OCI-LY1 (cell line): Measurements from ENCODE around the gene POLK.

ENCODE experiments used
- H2AFZ ChIP-seq: fragments of 200-600 bp; sonication (generic), shearing (Covaris generic); 2 replicates; pipeline ENCODE4 v1.6.0; 2014; ENCODE audit warnings: antibody characterized with exemption, mild to moderate bottlenecking, low read length
- H3F3A ChIP-seq: fragments of 200-600 bp; sonication (generic), shearing (Covaris generic); 2 replicates; pipeline ENCODE4 v1.6.0; 2014; ENCODE audit warnings: mild to moderate bottlenecking, antibody characterized with exemption, low read length, moderate library complexity; ENCODE audit not compliant: insufficient read depth
- H3K27ac ChIP-seq: fragments of 200-600 bp; sonication (generic); 2 replicates; pipeline ENCODE4 v1.5.1; 2014; ENCODE audit warnings: low read length, mixed run types, mild to moderate bottlenecking, low read depth; ENCODE audit not compliant: poor library complexity, severe bottlenecking
- H3K27me3 ChIP-seq: fragments of 200-600 bp; sonication (generic); 2 replicates; pipeline ENCODE4 v1.6.0; 2014; ENCODE audit warnings: antibody characterized with exemption, mild to moderate bottlenecking, low read length, moderate library complexity; ENCODE audit not compliant: insufficient read depth
- H3K36me3 ChIP-seq: fragments of 200-600 bp; sonication (generic); 2 replicates; pipeline ENCODE4 v1.6.1; 2014; ENCODE audit warnings: mild to moderate bottlenecking, antibody characterized with exemption, low read length, moderate library complexity, mixed read lengths; ENCODE audit not compliant: insufficient read depth
- H3K4me1 ChIP-seq: fragments of 200-600 bp; sonication (generic); 2 replicates; pipeline ENCODE4 v1.5.1; 2014; ENCODE audit warnings: mild to moderate bottlenecking, low read length, moderate library complexity; ENCODE audit not compliant: insufficient read depth, severe bottlenecking
- H3K4me2 ChIP-seq: fragments of 200-600 bp; sonication (generic), shearing (Covaris generic); 2 replicates; pipeline ENCODE4 v1.6.1; 2014; ENCODE audit warnings: low read length
- H3K4me3 ChIP-seq: fragments of 200-600 bp; sonication (generic); 2 replicates; pipeline ENCODE4 v1.5.1; 2014; ENCODE audit warnings: low read length, low read depth, mild to moderate bottlenecking, mixed read lengths; ENCODE audit not compliant: poor library complexity, severe bottlenecking
- H3K79me2 ChIP-seq: fragments of 200-600 bp; shearing (Covaris generic); 2 replicates; pipeline ENCODE4 v1.6.1; 2016; ENCODE audit warnings: mixed run types, low read length, mixed read lengths; ENCODE audit not compliant: insufficient read depth
- H3K9ac ChIP-seq: fragments of 200-600 bp; sonication (generic), shearing (Covaris generic); 2 replicates; pipeline ENCODE4 v1.6.1; 2014; ENCODE audit warnings: mild to moderate bottlenecking, low read length, mixed read lengths
- H3K9me2 ChIP-seq: fragments of 200-600 bp; sonication (generic), shearing (Covaris generic); 2 replicates; pipeline ENCODE4 v1.6.1; 2014; ENCODE audit warnings: low read depth, mild to moderate bottlenecking, low read length, mixed read lengths
- H3K9me3 ChIP-seq: fragments of 200-600 bp; shearing (Covaris generic); 2 replicates; pipeline ENCODE4 v1.6.1; 2014; ENCODE audit warnings: low read length, mixed read lengths
- H4K20me1 ChIP-seq: fragments of 200-600 bp; sonication (generic), shearing (Covaris generic); 2 replicates; pipeline ENCODE4 v1.6.0; 2016; ENCODE audit warnings: mild to moderate bottlenecking, low read length; ENCODE audit not compliant: insufficient read depth
- CTCF ChIP-seq: fragments of 200-600 bp; sonication (generic), shearing (Covaris generic); IDR thresholded peaks from 2 replicates; pipeline ENCODE4 v1.5.1; 2017; ENCODE audit warnings: mild to moderate bottlenecking, antibody characterized with exemption, low read length, moderate library complexity, mixed read lengths
- EZH2 ChIP-seq: fragments of 200-600 bp; sonication (generic), shearing (Covaris generic); IDR thresholded peaks from 2 replicates; pipeline ENCODE4 v1.8.0; 2017; ENCODE audit warnings: borderline replicate concordance, mixed run types, mild to moderate bottlenecking, antibody characterized with exemption, low read length, moderate library complexity, mixed read lengths

POLK gene

GRCh38 chr5:75522025-75522424 lies 10.3 kb downstream of the POLK start:
- Histone ChIP-seq H3K36me3 (peaks cover 8% of the 10 kb centered on the region), H3K4me1 (peaks cover 9% of the 10 kb centered on the region), H3K4me2 (no peak overlapping the region), H3K9me3 (peaks cover 13% of the 10 kb centered on the region), H2AFZ (no peak overlapping the region), H3K27me3 (no peaks in the 10 kb centered on the region), H3F3A (no peaks in the 10 kb centered on the region), H3K27ac (no peak overlapping the region), H3K9me2 (no peaks in the 10 kb centered on the region), H3K9ac (no peak overlapping the region), H3K4me3 (no peak overlapping the region), H4K20me1 (no peaks in the 10 kb centered on the region), H3K79me2 (peaks cover 36% of the 10 kb centered on the region)
- TF ChIP-seq CTCF (no peak), EZH2 (no peak)

- Histone ChIP-seq H4K20me1 (no peaks in the 10 kb centered on the region), H3F3A (no peaks in the 10 kb centered on the region), H3K9me2 (no peaks in the 10 kb centered on the region), H3K4me3 (no peak overlapping the region), H3K9me3 (peaks cover 13% of the 10 kb centered on the region), H3K4me1 (peaks cover 9% of the 10 kb centered on the region), H2AFZ (no peak overlapping the region), H3K27me3 (no peaks in the 10 kb centered on the region), H3K27ac (no peak overlapping the region), H3K79me2 (peaks cover 30% of the 10 kb centered on the region), H3K9ac (no peak overlapping the region), H3K4me2 (no peak overlapping the region), H3K36me3 (peaks cover 8% of the 10 kb centered on the region)
- TF ChIP-seq EZH2 (no peak), CTCF (no peak)
Observed at GRCh38 chr5:75522542-75522941, 10.9 kb downstream of the POLK start.

- Histone ChIP-seq H3K4me3 (no peak overlapping the region), H3K36me3 (peaks cover 8% of the 10 kb centered on the region), H4K20me1 (no peaks in the 10 kb centered on the region), H3K79me2 (peaks cover 26% of the 10 kb centered on the region), H3K4me2 (no peak overlapping the region), H3K9me3 (peaks cover 13% of the 10 kb centered on the region), H3F3A (no peaks in the 10 kb centered on the region), H3K9ac (no peak overlapping the region), H2AFZ (no peak overlapping the region), H3K9me2 (no peaks in the 10 kb centered on the region), H3K27ac (no peak overlapping the region), H3K4me1 (peaks cover 9% of the 10 kb centered on the region), H3K27me3 (no peaks in the 10 kb centered on the region)
- TF ChIP-seq EZH2: no peak
Observed at GRCh38 chr5:75523275-75523674, 11.6 kb downstream of the POLK start.

GRCh38 chr5:75524071-75524470 lies 12.4 kb downstream of the POLK start:
- peaks cover 9% of the 10 kb centered on the region for H3K4me1 ChIP-seq
- H3K27ac ChIP-seq: no peak overlapping the region
- H3F3A ChIP-seq: no peaks in the 10 kb centered on the region
- H3K4me3 ChIP-seq: no peak overlapping the region
- peaks cover 13% of the 10 kb centered on the region for H3K9me3 ChIP-seq
- H3K9me2 ChIP-seq: no peaks in the 10 kb centered on the region
- peaks cover 8% of the 10 kb centered on the region; the same call in 1 of the 2 replicates for H3K36me3 ChIP-seq
- no peaks in the 10 kb centered on the region for H4K20me1 ChIP-seq
- H3K4me2 ChIP-seq: no peak overlapping the region
- peaks cover 26% of the 10 kb centered on the region for H3K79me2 ChIP-seq
- H3K9ac ChIP-seq: no peak overlapping the region
- TF ChIP-seq CTCF (no peak), EZH2 (no peak)
- H3K27me3 ChIP-seq: no peaks in the 10 kb centered on the region
- H2AFZ ChIP-seq: no peak overlapping the region
